Stimulated activated CD8-positive, alpha-beta memory T cell treated with anti-CD3 and anti-CD28 coated beads, Interleukin-12 subunit alpha, Interleukin-12 subunit beta, amount 100 ng/mL, for 24 hours (primary cell): ENCODE data around the gene TMEM169.

ENCODE experiments used
- DNase-seq: peaks from one replicate; pipeline ENCODE4 v3.0.0-alpha.2; 2020; ENCODE audit errors: extremely low read depth

TMEM169 gene

GRCh38 chr2:216104691-216105090 is 23.0 kb downstream of the TMEM169 start:
- DNase-seq, result no peak

GRCh38 chr2:216107320-216107719 is 25.6 kb downstream of the TMEM169 start:
- no peak for DNase-seq

GRCh38 chr2:216107760-216108159 is 26.0 kb downstream of the TMEM169 start:
- DNase-seq, result no peak

- no peak for DNase-seq
Measured at GRCh38 chr2:216108310-216108966, 26.7 kb downstream of the TMEM169 start.

GRCh38 chr2:216108967-216109921 is 27.5 kb downstream of the TMEM169 start, which contains the start of gene XRCC5:
Gene XRCC5 (plus strand): TSS chr2:216109348. CDS start chr2:216109437, 89 bp downstream.
- DNase-seq, result peak; percentile 94

- no peak for DNase-seq
Measured at GRCh38 chr2:216109962-216110614, 28.4 kb downstream of the TMEM169 start.

GRCh38 chr2:216110620-216111019 is 28.9 kb downstream of the TMEM169 start:
- DNase-seq, result no peak

- DNase-seq, result no peak
Measured at GRCh38 chr2:216111122-216111521, 29.4 kb downstream of the TMEM169 start.

GRCh38 chr2:216112926-216113325 is 31.2 kb downstream of the TMEM169 start:
- DNase-seq, result no peak

- DNase-seq, result no peak
Measured at GRCh38 chr2:216113572-216113971, 31.9 kb downstream of the TMEM169 start.

- no peak for DNase-seq
Measured at GRCh38 chr2:216114382-216114713, 32.6 kb downstream of the TMEM169 start.

GRCh38 chr2:216114714-216115531 is 33.2 kb downstream of the TMEM169 start:
- peak; percentile 86 for DNase-seq

- no peak for DNase-seq
Measured at GRCh38 chr2:216116418-216116817, 34.7 kb downstream of the TMEM169 start.

GRCh38 chr2:216117561-216118340 is 36.0 kb downstream of the TMEM169 start:
- DNase-seq, result no peak

- DNase-seq, result no peak
Measured at GRCh38 chr2:216118474-216118873, 36.8 kb downstream of the TMEM169 start.

- no peak for DNase-seq
Measured at GRCh38 chr2:216119146-216119545, 37.4 kb downstream of the TMEM169 start.

GRCh38 chr2:216119986-216120385 is 38.3 kb downstream of the TMEM169 start:
- DNase-seq, result no peak

GRCh38 chr2:216121255-216121654 is 39.5 kb downstream of the TMEM169 start:
- DNase-seq, result no peak

GRCh38 chr2:216126943-216127342 is 45.2 kb downstream of the TMEM169 start:
- no peak for DNase-seq

- no peak for DNase-seq
Measured at GRCh38 chr2:216130346-216130971, 48.7 kb downstream of the TMEM169 start.
